Gastroesophageal sphincter (tissue), 3 donors: ENCODE results near the gene DLGAP4.

Source experiments
- CTCF ChIP-seq, 4 experiments: fragments of 200-600 bp in 2 of 4; fragments of 450-650 bp in 2 of 4; sonication (generic) in 1 of 4; IDR thresholded peaks; one replicate each; pipeline ENCODE4 v1.5.1; 2017 to 2019; ENCODE audit warnings: antibody characterized with exemption in 4 of 4, mild to moderate bottlenecking in 2 of 4, moderate library complexity in 2 of 4
- EP300 ChIP-seq: sonication (generic); formaldehyde crosslinking; IDR thresholded peaks from one replicate; pipeline ENCODE4 v1.6.1; 2017; ENCODE audit warnings: antibody characterized with exemption, mild to moderate bottlenecking
- POLR2A ChIP-seq, 2 donors: fragments of 450-650 bp; IDR thresholded peaks; one replicate each; pipeline ENCODE4 v1.6.1; 2017; ENCODE audit warnings: antibody characterized with exemption in 2 of 2, mild to moderate bottlenecking in 2 of 2, moderate library complexity in 1 of 2
- POLR2AphosphoS5 ChIP-seq: sonication (generic); formaldehyde crosslinking; IDR thresholded peaks from one replicate; pipeline ENCODE4 v1.6.1; 2017; ENCODE audit warnings: antibody characterized with exemption

GRCh38 chr20:36285746-36286447 is 20.2 kb upstream of the DLGAP4 start:
- TF ChIP-seq CTCF (IDR thresholded peaks at IDR 0.05) (no peak), POLR2AphosphoS5 (no peak), EP300 (no peak), POLR2A (IDR thresholded peaks at IDR 0.05) (no peak)
